ENCODE results near the gene ZNF536.
"Not testable (repeated sequence)": the region's sequence is repeated elsewhere in the genome, so short reads cannot be mapped to it uniquely, and the experiment has no call there.

ZNF536 gene

GRCh38 chr19:30448386-30449077 lies 76.3 kb downstream of the ZNF536 start:
- DNase-seq = no peak

- no peak for DNase-seq
Observed at GRCh38 chr19:30449078-30449590, 77.0 kb downstream of the ZNF536 start.

GRCh38 chr19:30449673-30450072 lies 77.5 kb downstream of the ZNF536 start:
- no peak for DNase-seq

GRCh38 chr19:30450100-30450499 lies 77.9 kb downstream of the ZNF536 start:
- no peak for DNase-seq

GRCh38 chr19:30450835-30451321 lies 78.7 kb downstream of the ZNF536 start:
- no peak for DNase-seq

GRCh38 chr19:30452931-30453330 lies 80.7 kb downstream of the ZNF536 start:
- DNase-seq = no peak

- no peak for DNase-seq
Observed at GRCh38 chr19:30453743-30454142, 81.6 kb downstream of the ZNF536 start.

- no peak for DNase-seq
Observed at GRCh38 chr19:30455881-30456280, 83.7 kb downstream of the ZNF536 start.

- DNase-seq = no peak
Observed at GRCh38 chr19:30457484-30457883, 85.3 kb downstream of the ZNF536 start.

- DNase-seq = no peak
Observed at GRCh38 chr19:30459859-30460258, 87.7 kb downstream of the ZNF536 start.

GRCh38 chr19:30464162-30464561 lies 92.0 kb downstream of the ZNF536 start:
- no peak for DNase-seq

- DNase-seq = not testable (repeated sequence)
Observed at GRCh38 chr19:30466598-30466997, 94.4 kb downstream of the ZNF536 start.

GRCh38 chr19:30467239-30467638 lies 95.1 kb downstream of the ZNF536 start:
- no peak for DNase-seq

GRCh38 chr19:30469774-30470173 lies 97.6 kb downstream of the ZNF536 start:
- no peak for DNase-seq

- DNase-seq = no peak
Observed at GRCh38 chr19:30471441-30471840, 99.3 kb downstream of the ZNF536 start.

- DNase-seq = no peak
Observed at GRCh38 chr19:30473334-30473867, 101.2 kb downstream of the ZNF536 start.

GRCh38 chr19:30476997-30477396 lies 104.8 kb downstream of the ZNF536 start:
- no peak for DNase-seq

- no peak for DNase-seq
Observed at GRCh38 chr19:30479231-30479630, 107.0 kb downstream of the ZNF536 start.

GRCh38 chr19:30480097-30480496 lies 107.9 kb downstream of the ZNF536 start:
- DNase-seq = no peak

- DNase-seq = no peak
Observed at GRCh38 chr19:30481063-30481462, 108.9 kb downstream of the ZNF536 start.

- no peak for DNase-seq
Observed at GRCh38 chr19:30481823-30482222, 109.6 kb downstream of the ZNF536 start.

GRCh38 chr19:30482956-30483355 lies 110.8 kb downstream of the ZNF536 start:
- DNase-seq = no peak

GRCh38 chr19:30486250-30486649 lies 114.1 kb downstream of the ZNF536 start:
- DNase-seq = not testable (repeated sequence)

GRCh38 chr19:30487178-30487577 lies 115.0 kb downstream of the ZNF536 start:
- DNase-seq = no peak

- DNase-seq = no peak
Observed at GRCh38 chr19:30488191-30488590, 116.0 kb downstream of the ZNF536 start.

Measured in CD4-positive, alpha-beta T cell treated with Interleukin-1 beta for 1 hour (primary cell).